ENCODE results near the gene SRBD1. TPM values are rescaled to one million over a fixed set of nuclear protein-coding genes. Genes with fewer than 3 reads are reported as not detected.

The SRBD1 gene, protein sequence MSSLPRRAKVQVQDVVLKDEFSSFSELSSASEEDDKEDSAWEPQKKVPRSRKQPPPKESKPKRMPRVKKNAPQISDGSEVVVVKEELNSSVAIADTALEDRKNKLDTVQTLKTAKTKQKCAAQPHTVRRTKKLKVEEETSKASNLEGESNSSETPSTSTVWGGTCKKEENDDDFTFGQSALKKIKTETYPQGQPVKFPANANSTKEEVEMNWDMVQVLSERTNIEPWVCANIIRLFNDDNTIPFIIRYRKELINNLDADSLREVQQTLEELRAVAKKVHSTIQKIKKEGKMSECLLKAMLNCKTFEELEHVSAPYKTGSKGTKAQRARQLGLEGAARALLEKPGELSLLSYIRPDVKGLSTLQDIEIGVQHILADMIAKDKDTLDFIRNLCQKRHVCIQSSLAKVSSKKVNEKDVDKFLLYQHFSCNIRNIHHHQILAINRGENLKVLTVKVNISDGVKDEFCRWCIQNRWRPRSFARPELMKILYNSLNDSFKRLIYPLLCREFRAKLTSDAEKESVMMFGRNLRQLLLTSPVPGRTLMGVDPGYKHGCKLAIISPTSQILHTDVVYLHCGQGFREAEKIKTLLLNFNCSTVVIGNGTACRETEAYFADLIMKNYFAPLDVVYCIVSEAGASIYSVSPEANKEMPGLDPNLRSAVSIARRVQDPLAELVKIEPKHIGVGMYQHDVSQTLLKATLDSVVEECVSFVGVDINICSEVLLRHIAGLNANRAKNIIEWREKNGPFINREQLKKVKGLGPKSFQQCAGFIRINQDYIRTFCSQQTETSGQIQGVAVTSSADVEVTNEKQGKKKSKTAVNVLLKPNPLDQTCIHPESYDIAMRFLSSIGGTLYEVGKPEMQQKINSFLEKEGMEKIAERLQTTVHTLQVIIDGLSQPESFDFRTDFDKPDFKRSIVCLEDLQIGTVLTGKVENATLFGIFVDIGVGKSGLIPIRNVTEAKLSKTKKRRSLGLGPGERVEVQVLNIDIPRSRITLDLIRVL
- total RNA-seq (2022) (17.3 and 18.2 TPM in 2 replicates), Bru-seq, nascent RNA (percentile 89 among the genes with signal in this experiment), BruChase-seq, experiment 1, labeled RNA remaining after a 6-hour chase (percentile 71 among the genes with signal in this experiment), BruChase-seq, experiment 2, labeled RNA remaining after a 2-hour chase (percentile 81 among the genes with signal in this experiment)
- long read RNA-seq, transcript SRBD1-201 (21 exons, 3,681 nt) = major isoform, 57 of 79 reads
- long read RNA-seq, partial matches to known transcripts = 6 of 79 reads
- long read RNA-seq, other reads (novel, unspliced or antisense) = 16 of 79 reads

DNA sequence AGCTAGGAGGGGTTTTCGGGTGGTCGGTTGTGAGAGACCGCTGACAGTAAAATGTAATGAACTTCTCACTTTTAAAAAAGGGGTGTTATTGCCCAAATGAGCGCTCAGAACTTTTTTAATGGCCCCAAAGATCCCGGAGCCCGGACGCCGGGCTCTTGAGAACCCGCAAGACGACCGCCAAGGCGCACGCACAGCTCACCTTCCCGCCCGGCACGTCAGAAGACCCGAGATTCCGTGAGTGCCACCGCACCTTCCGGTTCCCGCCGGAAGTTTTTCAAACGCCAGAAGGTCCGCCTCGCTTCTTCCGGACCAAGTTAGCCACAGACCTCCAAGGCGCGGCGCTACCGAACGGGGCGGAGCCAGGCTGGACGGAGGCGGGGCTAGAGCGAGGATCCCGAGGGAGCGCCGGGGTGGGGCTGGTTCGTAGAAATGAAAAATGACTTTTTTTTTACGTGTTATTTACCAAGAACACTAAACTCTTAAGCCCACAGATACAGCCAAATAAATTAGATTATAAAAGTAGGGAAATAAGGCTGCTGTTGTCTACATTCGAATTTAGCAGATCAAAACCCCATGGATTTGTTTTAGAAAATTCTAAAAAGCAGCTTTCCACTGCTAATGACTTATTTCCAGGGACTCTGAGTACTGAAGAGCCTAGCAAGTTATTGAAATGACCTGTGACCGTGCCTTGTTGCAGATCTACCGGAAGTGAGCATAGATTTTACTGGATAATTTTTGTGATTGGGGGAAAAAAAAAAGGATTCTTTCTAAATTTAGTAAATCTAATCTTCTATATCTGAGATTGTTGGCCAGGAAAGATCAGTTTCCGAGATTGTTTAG, at the start of gene SRBD1:
Gene SRBD1 (minus strand): TSS at position 248 of the 840 bp plus-strand sequence. CDS start 5,826 bp downstream, outside the sequence.
- Mint-ChIP-seq H3K9me3 (ENCODE audit: unreplicated experiment) (no peaks in the 10 kb centered on the region), H3K4me1 (ENCODE audit: insufficient read depth, unreplicated experiment) (peaks cover 53% of the 10 kb centered on the region), H3K4me3 (ENCODE audit: unreplicated experiment) (peak within 1 kb of the TSS; percentile 96), H3K36me3 (ENCODE audit: insufficient read depth, unreplicated experiment) (no peaks in the 10 kb centered on the region), H3K27ac (ENCODE audit: low read depth, unreplicated experiment) (peak within 1 kb of the TSS; percentile 94), H3K27me3 (ENCODE audit: insufficient read depth, unreplicated experiment) (no peaks in the 10 kb centered on the region)
- intact Hi-C loops (cut with micrococcal nuclease) = no loop called here
- ChIA-PET CTCF (interaction anchor here (0.6 to 2.0 kb wide), 15 partner anchors 14 to 719 kb away, joined by 3 to 17 read pairs (median 3); no protein-coding TSS in a partner anchor), POLR2A (interaction anchor here (0.7 to 2.2 kb wide), 20 partner anchors 8 to 937 kb away, joined by 3 to 11 read pairs (median 4); partner anchors contain the start of genes PRKCE and SIX2)
- TF ChIP-seq, protein P1, sequence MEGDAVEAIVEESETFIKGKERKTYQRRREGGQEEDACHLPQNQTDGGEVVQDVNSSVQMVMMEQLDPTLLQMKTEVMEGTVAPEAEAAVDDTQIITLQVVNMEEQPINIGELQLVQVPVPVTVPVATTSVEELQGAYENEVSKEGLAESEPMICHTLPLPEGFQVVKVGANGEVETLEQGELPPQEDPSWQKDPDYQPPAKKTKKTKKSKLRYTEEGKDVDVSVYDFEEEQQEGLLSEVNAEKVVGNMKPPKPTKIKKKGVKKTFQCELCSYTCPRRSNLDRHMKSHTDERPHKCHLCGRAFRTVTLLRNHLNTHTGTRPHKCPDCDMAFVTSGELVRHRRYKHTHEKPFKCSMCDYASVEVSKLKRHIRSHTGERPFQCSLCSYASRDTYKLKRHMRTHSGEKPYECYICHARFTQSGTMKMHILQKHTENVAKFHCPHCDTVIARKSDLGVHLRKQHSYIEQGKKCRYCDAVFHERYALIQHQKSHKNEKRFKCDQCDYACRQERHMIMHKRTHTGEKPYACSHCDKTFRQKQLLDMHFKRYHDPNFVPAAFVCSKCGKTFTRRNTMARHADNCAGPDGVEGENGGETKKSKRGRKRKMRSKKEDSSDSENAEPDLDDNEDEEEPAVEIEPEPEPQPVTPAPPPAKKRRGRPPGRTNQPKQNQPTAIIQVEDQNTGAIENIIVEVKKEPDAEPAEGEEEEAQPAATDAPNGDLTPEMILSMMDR (IDR thresholded peaks at IDR 0.05; ENCODE audit: unreplicated experiment) = no peak
- TSS peak; percentile 64 for BruUV-seq (replicated peaks)
- peak; percentile 96 for DNase-seq (ENCODE audit: unreplicated experiment)

DNA sequence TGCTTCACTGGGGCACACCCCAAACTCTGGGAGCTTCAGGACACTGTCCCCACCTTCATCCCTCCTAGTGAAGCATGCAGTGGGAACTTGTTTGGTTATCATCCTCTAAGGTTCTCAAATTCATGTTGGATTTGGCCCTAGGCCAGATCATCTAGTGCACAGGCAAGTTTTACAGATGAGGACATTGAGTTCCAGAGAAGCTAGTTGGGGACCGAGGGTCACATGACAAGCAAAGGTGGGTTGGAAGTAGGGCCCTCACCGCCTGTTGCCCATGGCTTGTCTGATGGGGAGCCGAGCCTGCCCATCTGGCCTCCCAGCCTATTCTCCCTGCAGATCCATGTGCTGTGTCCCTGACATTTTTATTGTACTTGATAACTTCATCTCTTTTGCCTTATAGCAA, 43.2 kb upstream of the SRBD1 start:
- H3K4me3 Mint-ChIP-seq (ENCODE audit: unreplicated experiment) = no peak overlapping the region
- ChIA-PET CTCF (interaction anchor here (0.9 to 2.9 kb wide), 4 partner anchors 10 to 163 kb away, joined by 3 to 14 read pairs (median 4); no protein-coding TSS in a partner anchor), POLR2A (no interaction called here)
- DNase-seq (ENCODE audit: unreplicated experiment) = peak; percentile 5
- H3K4me1 Mint-ChIP-seq (ENCODE audit: insufficient read depth, unreplicated experiment) = peaks cover 16% of the 10 kb centered on the region
- BruUV-seq (replicated peaks) = no TSS peak
- intact Hi-C loops (cut with micrococcal nuclease) = loop anchor here (5.0 kb wide), 2 partner anchors 33 to 168 kb away; no protein-coding TSS in a partner anchor
- H3K27me3 Mint-ChIP-seq (ENCODE audit: insufficient read depth, unreplicated experiment) = no peaks in the 10 kb centered on the region
- no peaks in the 10 kb centered on the region for H3K36me3 Mint-ChIP-seq (ENCODE audit: insufficient read depth, unreplicated experiment)
- TF ChIP-seq, protein P1 (IDR thresholded peaks at IDR 0.05; ENCODE audit: unreplicated experiment) = no peak
- no peak overlapping the region for H3K27ac Mint-ChIP-seq (ENCODE audit: low read depth, unreplicated experiment)
- H3K9me3 Mint-ChIP-seq (ENCODE audit: unreplicated experiment) = no peaks in the 10 kb centered on the region

DNA sequence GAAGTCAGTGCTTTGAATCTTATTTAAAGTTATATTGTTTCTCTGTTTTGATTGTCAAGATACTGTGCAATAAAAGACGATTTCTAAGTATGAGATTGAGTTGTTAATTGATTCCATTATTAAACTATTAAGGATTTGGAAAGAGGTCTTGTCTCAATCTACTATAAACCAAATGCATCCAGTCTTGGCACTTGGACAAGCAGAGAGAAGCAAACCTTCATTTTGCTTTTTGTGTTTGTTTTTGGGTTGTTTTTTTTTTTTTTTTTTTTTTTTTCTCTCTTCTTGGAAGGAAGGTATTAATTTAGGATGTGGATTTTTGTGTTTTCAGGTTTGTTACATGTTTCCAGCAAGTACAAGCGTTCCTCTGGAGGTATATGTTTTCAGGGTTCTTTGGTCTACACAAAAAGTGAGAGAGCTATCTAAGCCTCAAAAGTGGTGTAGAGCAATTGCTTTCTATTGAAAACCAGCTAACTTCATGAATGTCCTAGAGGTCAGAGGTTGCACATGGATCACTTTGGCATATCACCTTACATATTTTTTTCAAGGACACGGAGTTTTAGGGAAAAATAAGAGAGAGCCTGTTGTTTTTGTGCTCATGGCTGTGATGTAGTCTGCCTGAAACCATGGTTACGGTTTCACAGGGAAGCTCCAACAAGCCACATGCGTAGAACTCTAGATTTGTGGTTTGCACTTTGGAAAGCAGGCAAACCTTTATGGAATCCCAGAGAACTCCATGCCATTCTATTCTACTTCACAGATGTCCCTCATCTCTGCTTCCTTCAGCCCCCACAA, 42.3 kb upstream of the SRBD1 start:
- TF ChIP-seq, protein P1 (IDR thresholded peaks at IDR 0.05; ENCODE audit: unreplicated experiment) = no peak
- H3K27me3 Mint-ChIP-seq (ENCODE audit: insufficient read depth, unreplicated experiment) = no peaks in the 10 kb centered on the region
- CTCF ChIA-PET = interaction anchor here (0.6 to 2.9 kb wide), 8 partner anchors 11 to 286 kb away, joined by 3 to 14 read pairs (median 4); no protein-coding TSS in a partner anchor
- H3K9me3 Mint-ChIP-seq (ENCODE audit: unreplicated experiment) = no peaks in the 10 kb centered on the region
- TSS peak; percentile 21 for BruUV-seq (replicated peaks)
- POLR2A ChIA-PET = interaction anchor here (0.6 to 4.3 kb wide), 10 partner anchors 9 to 310 kb away, joined by 3 to 19 read pairs (median 4); no protein-coding TSS in a partner anchor
- no peak for DNase-seq (ENCODE audit: unreplicated experiment)
- intact Hi-C loops (cut with micrococcal nuclease) = loop anchor here (5.0 kb wide), 2 partner anchors 34 to 169 kb away; no protein-coding TSS in a partner anchor
- peak overlapping the region; percentile 79 for H3K4me3 Mint-ChIP-seq (ENCODE audit: unreplicated experiment)
- no peaks in the 10 kb centered on the region for H3K36me3 Mint-ChIP-seq (ENCODE audit: insufficient read depth, unreplicated experiment)
- peaks cover 16% of the 10 kb centered on the region for H3K4me1 Mint-ChIP-seq (ENCODE audit: insufficient read depth, unreplicated experiment)
- peak overlapping the region; percentile 22 for H3K27ac Mint-ChIP-seq (ENCODE audit: low read depth, unreplicated experiment)

All from MCF 10A (cell line).